Activated CD8-positive, alpha-beta memory T cell treated with anti-CD3 and anti-CD28 coated beads for 1 hour (primary cell): Measurements from ENCODE around the gene EXOC3L1.
A peak's percentile ranks its signal among the peaks of the same experiment; 100 is the strongest.

Source experiments
- DNase-seq, 2 donors: peaks; one replicate each; pipeline ENCODE4 v3.0.0-alpha.2; 2020; ENCODE audit warnings: low read depth in 1 of 2; ENCODE audit errors: extremely low read depth in 1 of 2

EXOC3L1 gene

DNA sequence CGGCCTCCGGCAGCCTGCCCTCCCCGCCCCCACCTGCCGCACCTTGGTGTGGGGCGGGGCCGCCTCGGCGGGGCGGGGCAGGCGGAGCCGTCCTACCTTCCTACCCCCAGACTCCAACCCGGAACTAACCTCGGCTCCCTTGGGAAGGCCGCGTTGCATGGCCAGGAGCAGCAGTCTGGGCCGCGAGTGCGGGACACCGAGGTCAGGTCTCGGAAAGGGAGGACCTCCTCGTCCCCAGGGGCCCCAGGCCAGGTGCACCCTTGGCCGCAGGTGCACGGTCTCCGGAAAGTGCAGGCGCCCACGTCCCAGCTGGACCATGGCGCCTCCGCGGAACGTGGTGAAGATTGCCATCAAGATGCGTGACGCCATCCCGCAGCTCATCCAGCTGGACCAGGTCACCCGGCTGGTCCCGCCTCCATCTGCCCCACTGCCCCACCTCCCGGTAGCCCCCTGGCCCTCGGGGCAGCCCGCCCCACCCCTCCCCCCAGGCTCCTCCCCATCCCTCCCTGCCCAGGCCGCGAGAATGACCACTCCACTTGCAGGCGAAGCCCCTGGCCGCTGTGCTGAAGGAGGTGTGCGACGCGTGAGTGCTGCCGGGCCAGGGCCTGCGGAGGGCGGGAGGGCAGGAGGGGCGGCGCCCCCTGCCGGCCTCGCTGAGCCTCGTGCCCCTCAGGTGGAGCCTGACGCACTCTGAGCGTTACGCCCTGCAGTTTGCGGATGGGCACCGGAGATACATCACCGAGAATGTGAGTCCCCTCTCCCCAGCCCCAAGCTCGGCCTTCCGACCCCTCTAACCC lies 9.3 kb upstream of the EXOC3L1 start, which contains the start of gene ELMO3:
TSS of gene ELMO3 (plus strand) at position 121 of the 797 bp plus-strand sequence. CDS start at position 317, 196 bp downstream.
- no peak for DNase-seq

DNA sequence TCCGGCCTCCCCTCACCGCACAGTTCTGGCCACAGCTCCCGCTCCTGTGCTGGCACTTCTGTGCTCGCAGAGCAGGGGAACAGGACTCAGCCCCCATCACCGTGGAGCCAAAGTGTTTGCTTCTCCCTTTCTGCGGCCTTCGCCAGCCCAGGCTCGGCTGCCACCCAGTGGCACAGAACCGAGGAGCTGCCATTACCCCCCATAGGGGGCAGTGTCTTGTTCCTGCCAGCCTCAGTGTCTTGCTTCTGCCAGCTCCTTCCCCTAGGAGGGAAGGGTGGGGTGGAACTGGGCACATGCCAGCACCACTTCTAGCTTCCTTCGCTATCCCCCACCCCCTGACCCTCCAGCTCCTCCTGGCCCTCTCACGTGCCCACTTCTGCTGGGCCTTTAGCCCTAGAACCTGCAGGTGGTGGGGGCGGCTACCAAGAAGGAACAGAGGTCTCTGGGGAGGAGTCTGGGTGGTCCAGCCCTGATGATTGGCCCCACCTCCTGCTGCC lies 8.3 kb upstream of the EXOC3L1 start:
- DNase-seq, result no peak

DNA sequence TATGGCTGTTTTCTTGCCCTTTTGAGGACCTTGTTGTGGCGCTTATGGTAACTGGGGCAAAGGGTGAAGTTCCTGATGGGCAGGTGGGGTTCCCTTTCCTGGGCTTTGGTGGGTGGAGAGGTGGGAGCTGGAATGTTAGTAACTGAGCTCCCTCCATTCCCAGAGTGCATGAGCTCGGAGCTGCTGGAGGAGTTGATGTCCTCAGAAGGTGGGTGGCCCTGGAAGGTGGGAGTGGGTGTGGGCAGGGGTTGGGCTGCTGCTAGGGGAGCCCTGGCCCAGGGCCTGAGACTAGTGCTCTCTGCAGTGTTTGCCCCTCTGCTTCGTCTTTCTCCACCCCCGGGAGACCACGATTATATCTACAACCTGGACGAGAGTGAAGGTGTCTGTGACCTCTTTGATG lies 7.8 kb upstream of the EXOC3L1 start:
- DNase-seq, result no peak

DNA sequence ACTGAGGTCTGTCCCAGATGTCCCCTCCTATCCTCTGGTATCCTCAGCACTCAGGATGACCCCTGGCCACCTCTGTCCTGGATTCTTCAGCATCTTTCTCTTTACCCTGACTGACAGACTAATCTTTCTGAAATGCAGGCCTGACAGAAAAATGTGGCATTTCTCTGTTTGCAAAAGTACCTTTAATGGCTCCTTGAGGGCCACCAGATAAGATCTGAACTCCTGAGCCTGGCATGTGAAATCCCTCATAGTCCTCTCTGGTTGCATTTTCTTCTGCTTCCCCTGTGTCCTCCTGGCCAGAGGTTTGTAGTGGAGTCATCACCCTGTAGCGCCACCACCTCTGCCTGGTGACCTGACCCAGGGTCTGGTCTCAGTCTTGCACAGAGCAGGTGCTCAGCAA lies 6.9 kb upstream of the EXOC3L1 start:
- no peak for DNase-seq

DNA sequence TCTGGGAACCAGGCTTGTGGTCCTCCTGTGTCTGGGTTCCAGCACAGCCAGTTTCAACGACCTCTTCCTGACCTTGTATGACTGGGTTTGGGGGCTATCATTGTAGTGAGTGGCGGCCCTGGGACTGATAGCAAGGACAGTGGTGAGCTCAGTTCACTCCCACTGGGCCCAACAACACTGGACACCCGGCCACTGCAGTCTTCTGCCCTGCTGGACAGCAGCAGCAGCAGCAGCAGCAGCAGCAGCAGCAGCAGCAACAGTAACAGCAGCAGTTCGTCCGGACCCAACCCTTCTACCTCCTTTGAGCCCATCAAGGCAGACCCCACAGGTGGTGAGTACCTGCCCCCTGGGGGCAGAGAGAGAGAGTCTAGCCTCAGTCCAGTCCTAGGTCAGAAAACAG lies 5.7 kb upstream of the EXOC3L1 start:
- DNase-seq, result no peak

DNA sequence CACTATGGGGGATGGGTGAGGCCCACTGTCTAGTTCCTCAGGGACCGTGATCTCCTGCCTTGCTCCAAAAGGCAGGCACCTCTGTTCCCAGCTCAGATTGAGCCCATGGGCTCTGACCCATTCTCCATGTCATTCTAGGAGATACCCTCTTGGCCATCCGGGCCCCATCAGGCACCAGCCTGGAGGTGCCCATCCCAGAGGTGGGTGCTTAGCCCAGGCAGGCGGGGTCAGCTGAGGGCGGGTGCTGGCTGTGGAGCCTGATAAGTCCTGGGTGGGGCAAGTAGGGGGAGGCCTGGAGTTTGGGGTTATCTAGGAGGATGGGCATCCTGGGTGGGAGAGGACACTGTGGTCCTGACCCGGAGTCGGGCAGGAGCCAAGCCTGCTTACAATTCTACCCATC lies 4.3 kb upstream of the EXOC3L1 start:
- DNase-seq, result no peak

DNA sequence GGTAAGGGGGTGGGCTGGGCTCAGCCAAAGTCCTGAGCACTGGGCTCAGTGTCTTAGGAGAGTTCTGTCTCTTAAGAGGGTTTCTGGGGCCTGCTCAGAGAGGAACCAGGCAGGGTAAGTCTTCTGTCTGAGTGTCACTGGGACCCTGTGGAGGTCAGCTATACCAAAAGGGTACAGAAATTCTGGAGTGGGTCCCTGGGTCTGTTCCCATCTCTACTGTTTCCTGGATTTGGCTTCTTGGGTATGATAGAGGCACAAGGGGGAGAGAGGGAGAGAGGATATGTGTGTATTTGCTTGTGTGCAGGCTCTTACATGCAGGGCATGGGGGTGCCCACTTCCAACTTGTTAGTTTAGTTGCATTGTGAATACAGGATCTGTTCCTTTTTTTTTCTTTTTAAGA lies 3.6 kb upstream of the EXOC3L1 start:
- DNase-seq, result no peak

DNA sequence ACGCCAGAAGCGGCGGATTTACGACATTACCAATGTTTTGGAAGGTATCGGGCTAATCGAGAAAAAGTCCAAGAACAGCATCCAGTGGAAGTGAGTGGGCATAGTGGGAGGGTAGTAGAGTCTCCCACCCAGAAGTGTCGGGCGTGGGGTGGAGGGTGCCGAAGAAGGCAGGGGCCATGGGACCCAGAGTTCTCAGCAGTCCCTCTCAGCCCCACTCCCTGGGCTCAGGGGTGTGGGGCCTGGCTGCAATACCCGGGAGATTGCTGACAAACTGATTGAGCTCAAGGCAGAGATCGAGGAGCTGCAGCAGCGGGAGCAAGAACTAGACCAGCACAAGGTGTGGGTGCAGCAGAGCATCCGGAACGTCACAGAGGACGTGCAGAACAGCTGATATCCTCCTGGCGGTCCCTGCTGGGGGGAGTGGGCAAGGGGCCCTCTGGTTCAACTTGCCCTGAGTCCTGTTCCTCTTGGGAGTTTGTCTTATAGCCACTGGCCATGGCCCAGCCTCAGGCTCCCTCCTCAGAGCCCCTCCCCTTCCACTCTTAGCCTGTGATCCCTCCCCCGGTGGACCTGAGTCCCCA lies 2.9 kb upstream of the EXOC3L1 start:
- DNase-seq, result no peak

DNA sequence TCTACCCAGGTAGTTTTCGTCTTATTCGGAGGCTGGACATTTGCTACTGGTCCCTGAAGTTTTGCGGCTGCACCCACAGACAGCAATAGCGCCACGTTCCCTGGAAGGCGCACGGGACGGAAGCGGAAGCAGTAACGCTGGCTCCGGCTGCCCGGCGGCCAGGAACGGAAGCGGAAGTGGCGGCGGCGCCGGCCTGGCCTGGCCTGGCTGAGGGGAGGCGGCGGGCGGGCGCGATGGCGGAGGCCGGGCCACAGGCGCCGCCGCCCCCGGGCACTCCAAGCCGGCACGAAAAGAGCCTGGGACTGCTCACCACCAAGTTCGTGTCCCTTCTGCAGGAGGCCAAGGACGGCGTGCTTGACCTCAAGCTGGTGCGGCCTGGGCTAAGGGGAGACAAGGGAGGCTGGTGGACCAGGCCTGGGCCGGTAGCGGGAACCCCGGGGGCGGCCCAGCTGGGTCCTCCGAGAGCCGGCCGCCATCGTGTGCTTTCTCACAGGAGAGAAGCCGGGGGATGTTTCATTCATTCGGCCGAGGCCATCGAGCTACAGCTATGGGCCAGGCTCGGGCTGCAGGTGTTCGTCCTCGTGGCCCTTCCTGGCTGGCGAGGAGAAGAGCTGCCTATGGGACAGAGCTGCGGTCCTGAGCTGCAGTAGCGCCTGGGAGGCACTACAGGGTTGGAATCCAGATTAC lies 2.2 kb upstream of the EXOC3L1 start, which contains the start of gene E2F4:
TSS of gene E2F4 (plus strand) at position 161 of the 687 bp plus-strand sequence. CDS start at position 234, 73 bp downstream.
- DNase-seq, result peak; percentile 61 to 76

DNA sequence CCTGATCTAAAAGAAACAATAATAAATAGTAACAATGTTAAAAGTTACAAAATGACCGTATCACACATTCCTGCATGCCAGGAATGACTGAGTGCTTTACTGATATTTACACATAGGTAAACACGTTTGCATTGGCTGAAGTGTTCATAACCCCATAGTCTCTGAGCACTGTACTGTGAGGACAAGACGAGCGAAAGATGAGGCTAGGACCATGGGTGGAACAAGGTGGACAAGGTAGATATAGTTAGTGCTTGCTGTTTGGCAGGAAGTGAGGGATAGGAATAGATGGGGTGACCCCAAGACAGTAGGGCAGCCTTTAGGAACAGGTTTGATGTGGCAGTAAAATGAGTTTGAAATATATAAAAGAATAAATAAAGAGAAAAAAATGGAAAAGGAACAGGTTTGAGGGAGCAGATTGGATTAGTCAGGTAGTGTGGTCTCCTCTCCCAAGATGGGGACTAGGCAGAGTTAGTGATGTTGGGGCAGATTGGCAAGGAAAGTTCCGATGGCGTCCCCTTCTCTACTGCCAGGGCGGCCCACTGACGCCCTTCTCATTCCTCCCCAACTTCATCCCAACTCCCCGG lies 1.6 kb upstream of the EXOC3L1 start:
- no peak for DNase-seq

DNA sequence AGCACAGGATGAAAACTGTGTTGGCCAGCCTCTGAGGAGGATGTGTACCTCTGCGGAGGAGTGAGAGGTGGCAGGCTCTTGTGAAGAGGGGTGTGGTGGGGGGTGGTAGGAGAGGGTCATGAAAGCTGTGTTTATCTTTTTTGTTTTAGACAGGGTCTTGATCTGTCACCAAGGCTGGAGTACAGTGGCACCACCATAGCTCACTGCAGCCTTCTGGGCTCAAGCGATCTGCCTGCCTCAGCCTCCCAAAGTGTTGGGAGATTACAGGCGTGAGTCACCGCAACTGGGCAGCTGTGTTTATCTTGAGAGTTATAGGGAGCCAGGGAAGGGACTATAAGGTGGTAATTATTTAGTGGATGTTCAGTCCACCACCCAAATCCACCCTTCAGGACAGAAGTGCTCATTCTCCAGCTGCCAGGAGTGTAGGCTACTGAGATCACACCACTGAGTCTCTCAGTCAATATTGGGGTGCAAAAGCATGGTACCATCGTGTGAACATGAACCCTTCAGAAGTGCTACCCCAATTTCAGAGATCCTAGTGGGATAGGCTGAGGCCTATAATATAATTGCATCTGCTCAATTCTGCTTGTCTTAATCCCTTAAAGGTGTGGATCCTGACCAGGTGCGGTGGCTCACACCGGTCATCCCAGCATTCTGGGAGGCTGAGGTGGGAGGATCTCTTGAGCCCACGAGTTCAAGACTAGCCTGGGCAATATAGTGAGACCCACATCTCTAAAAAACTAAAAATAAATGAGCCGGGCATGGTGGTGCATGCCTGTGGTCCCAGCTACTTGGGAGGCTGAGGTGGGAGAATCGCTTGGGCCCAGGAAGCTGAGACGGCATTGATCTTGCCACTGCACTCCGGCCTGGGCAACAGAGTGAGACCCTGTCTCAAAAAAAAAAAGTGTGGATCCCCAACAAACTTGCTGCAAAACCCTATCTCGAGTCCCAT lies 788 bp upstream of the EXOC3L1 start:
- DNase-seq, result no peak

DNA sequence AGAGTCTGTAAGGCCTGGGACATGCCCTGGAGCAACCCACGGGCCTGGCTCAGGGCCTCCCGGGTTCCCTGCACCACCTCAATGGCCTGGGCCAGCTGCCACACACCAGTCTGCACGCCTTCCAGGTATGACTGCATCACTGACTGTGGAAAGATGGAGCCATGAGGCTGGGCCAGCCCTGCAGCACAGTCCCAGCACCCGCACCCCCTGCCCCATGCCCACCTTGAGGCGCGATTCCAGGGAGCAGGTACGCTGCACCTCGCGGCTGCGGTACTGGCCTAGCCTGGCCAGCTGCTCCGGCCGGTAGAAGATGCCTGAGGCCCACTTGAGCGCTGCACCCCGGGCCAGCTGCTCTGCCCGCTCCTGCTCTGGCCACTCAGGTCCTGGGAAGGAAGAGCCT lies 1.1 kb downstream of the EXOC3L1 start:
- no peak for DNase-seq

DNA sequence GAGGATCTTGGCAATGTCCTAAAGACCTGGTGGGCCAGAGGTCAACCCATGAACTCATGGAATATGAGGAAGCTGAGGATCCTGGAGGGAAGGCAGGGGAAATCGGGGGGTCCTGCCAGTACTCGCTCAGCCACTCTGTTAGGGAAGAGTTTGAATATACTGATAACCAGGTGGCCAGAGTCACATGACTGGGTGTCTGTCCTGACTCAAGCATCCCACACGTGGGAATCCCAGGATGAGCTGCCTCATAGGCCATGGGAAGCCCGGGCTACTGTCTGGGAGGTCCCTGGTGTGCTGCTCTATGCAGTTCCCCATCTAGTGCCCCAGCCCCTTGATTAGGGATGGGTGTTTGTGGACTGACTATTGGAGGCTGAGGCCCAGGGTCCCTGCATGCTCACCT lies 1.6 kb downstream of the EXOC3L1 start:
- no peak for DNase-seq

DNA sequence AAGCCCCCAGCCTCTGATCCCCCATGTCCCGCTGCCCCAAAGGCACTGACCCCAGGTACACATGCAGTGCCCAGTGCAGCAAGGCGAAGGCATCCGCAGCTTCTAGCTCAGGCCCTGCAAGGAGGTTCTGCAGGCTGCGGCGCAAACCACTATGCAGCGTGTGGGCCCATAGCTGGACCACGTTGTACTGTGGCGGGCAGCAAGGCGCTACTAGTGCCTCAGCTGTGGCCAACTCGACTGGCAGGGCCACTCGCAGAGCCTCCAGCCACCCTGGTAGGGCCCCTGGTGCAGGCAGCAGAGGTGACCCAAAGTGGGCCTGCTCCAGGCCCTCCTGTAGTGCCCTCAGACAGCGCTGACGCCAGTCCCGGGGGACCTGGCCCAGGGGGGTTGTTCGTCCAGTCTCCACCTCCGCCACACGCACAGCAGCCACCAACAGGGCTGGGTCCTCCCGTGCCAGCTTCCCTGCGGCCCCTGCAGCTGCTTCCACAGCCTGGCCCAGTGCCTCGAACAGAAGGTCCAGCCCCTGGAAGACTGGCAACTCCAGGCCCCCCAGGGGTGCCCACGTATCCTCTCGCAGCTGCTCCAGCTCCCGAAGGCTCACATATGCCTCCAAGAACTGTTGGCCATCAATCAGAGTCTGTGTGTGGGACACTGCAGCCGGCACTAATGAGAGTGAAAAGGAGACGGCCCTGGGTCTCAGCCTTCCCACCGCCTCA lies 2.6 kb downstream of the EXOC3L1 start:
- no peak for DNase-seq

DNA sequence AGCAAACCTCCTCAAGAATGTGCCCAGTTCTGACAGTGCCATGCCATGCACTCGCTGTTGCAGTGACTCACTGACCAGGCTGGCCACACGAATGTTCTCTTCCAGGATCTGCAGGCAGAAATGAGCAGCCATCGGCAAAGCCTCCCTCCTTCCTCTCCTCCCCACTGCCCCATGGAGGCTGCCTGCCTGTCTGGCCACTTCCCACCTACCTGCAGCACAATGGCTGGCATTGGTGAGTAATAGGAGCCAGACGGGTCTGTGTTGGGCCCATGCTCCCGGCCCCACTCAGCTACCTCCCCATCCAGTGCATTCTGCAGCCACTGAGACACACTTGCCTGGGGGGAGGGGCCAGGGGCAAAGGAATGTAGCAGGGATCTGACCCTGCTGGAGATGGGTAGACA lies 3.4 kb downstream of the EXOC3L1 start:
- no peak for DNase-seq

DNA sequence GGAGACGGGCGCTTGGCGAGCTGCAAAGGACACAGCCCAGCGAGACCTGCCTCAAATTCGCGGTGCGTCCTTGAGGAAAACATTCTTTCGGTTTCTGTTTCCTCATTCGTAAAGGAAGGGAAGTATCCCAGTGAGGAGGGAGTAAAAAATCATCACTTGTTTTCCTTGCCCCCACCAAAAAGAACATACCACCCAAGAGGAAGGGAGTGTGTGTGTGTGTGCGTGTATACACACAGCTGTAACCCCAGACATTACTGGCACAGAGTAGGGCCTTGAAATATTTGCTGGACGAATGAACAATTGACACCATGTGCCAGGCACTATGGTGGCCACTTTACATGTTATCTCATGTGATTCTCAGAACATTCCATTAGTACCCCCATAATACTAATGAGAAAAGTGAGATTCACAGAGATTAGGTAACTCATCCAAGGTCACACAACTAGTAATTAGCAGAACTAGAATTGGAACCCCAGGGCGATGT lies 4.2 kb downstream of the EXOC3L1 start:
- no peak for DNase-seq

DNA sequence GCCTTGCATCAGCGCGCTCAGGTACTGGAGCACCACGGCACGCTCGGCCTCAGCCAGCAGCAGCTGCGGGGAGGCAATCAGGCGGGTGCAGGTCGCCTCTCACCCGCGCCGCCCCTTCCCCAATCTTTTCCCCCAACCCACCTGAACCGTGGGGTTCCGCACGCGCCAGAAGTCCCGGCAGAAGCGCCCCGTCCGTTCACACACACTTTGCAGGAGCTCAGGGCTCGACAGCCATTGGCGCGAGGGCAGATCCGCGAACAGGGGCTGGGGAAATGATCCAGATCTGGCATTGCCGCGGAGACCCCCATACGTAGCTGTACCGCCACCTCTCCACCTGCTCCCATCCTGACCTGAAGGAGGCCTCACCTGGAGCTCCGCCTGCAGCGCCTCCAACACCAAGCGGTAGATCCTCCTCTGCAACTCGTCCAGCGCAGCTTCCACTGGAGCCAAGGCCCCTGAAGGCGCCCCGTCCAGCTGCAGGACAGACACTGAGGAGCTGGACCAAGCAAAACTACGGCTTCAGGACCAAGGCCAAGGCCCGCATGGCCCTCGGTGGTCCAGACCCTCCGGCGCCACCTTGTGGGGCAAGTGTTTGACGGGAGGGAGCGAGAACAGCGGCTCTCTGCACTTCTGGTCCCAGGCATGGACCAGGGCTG lies 4.8 kb downstream of the EXOC3L1 start:
- peak; percentile 57 to 74 for DNase-seq

DNA sequence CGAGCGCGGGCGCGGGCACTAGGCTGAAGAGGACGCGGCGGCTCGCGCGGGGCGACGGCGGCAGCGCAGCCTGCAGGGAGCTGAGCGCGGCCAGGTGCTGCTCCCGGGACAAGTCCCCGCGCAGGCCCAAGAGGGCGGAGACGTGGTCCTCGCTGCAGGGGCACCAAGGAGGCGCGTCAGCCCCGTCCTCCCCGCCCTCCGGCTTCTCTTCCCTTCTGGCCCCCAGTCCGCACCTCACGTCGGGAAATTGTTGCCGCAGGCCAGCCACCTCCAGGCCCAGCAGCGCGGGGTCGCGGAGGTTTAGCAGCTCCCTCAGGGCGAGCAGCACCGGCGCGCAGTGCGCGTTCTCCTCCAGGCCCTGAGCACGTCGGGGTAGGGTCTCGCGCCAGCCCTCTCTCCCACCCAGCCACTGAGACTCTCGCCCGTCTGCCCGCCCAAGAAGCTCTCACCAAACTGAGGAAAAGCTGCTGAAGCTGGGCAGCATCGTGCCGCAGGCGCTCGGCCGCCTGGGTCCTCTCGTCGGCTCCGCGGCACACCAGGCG lies 5.4 kb downstream of the EXOC3L1 start:
- no peak for DNase-seq
